NCI-H226 (cell line): Measurements from ENCODE around the gene ATP5PO.

Source experiments
- DNase-seq: peaks from one replicate; pipeline ENCODE4 v3.0.0-alpha.2; 2015

ATP5PO gene, protein sequence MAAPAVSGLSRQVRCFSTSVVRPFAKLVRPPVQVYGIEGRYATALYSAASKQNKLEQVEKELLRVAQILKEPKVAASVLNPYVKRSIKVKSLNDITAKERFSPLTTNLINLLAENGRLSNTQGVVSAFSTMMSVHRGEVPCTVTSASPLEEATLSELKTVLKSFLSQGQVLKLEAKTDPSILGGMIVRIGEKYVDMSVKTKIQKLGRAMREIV

GRCh38 chr21:33915368-33916199 lies at the start of gene ATP5PO:
Gene ATP5PO (minus strand): TSS chr21:33915804. CDS start chr21:33915763, 41 bp downstream.
- peak; percentile 94 for DNase-seq

DNA sequence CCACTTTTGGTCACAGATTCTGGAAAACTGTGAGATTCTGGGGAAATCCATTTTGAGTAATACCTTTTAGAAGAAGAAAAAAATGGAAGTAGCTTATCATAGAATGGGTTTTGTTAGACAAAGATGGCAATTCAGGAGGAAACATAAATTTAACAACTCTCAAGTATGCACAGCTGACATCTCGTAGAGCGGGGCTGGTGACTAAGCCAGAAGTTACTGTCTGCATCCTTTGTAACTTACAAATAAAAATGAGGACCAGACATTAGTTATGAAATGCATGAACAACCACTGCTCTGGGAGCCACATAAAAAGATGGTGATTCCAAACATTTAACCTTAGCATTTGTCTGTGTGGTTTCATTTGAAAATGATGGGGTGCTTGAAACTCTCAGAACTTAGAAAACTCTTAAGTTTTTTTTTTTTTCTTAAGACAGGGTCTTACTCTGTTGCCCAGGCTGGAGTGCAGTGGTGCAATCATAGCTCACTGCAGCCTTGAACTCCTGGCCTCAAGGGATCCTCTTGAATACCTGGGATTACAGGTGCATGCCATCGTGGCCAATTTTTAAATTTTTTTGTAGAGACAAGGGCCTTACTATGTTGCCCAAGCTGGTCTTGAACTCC lies 49.2 kb upstream of the ATP5PO start:
- no peak for DNase-seq

GRCh38 chr21:33963848-33964555 lies 48.4 kb upstream of the ATP5PO start:
- no peak for DNase-seq

GRCh38 chr21:33962290-33962689 lies 46.7 kb upstream of the ATP5PO start:
- DNase-seq = no peak

DNA sequence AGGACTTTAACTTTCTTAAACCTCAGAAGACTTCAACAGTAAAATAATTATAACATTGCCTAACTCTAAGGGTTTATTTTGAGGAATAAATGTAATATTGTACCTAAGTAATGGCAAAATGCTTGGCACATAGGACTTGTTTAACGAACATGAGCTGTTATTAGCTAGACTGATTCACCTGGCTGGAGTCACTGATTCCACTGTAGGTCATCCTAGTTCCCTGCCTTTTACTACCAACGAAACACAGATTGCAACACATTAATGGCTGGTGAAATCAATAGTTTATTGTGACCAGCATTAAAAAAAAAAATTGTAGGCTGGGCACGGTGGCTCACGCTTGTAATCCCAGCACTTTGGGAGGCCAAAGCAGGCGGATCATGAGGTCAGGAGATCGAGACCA lies 45.5 kb upstream of the ATP5PO start:
- no peak for DNase-seq

- DNase-seq = no peak
Observed at GRCh38 chr21:33959680-33960079, 44.1 kb upstream of the ATP5PO start.

- no peak for DNase-seq
Observed at GRCh38 chr21:33954395-33954794, 38.8 kb upstream of the ATP5PO start.

DNA sequence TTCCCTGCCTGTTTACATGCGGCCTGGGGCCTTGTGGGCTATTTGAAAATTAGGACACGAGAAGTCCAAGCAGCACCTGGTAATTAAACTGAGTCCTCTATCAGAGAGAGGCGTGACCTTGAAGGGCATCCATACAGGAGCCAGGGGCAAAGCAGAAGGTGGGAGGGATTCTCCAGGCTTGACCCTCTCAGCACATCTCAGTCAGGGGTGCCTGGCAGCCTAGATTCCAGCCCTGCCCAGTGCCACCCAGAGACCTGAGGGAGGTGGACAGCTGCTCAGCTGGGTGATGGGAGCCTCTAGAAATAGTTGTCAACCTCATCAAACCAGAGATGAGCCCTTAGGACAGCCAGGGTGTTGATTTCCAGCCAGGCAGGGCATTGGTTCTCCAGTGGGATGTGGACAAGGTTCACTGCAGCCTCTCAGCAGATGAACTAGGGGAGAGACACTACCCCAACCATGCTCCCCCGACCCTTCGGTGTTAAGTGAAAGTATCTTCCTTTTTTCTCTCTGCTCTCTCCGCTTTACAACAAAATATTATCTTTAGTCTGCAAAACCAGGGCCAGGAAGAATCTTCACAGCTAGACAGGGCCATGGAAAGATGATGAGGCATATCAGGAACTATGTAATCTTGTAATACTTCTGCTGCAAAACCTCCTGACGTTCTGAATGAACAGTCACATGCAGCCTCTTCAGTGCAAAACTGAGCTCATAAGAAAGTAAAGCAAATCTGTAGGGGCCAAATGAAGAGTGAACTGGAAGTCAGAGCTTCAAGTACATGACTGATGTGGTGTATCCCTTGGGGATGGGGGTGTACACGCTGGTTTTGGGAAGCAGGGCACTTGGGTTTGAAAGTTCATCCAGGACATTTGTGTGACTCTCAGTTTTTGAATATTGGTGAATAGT lies 35.9 kb upstream of the ATP5PO start:
- DNase-seq = no peak

- DNase-seq = no peak
Observed at GRCh38 chr21:33950431-33951079, 35.0 kb upstream of the ATP5PO start.

DNA sequence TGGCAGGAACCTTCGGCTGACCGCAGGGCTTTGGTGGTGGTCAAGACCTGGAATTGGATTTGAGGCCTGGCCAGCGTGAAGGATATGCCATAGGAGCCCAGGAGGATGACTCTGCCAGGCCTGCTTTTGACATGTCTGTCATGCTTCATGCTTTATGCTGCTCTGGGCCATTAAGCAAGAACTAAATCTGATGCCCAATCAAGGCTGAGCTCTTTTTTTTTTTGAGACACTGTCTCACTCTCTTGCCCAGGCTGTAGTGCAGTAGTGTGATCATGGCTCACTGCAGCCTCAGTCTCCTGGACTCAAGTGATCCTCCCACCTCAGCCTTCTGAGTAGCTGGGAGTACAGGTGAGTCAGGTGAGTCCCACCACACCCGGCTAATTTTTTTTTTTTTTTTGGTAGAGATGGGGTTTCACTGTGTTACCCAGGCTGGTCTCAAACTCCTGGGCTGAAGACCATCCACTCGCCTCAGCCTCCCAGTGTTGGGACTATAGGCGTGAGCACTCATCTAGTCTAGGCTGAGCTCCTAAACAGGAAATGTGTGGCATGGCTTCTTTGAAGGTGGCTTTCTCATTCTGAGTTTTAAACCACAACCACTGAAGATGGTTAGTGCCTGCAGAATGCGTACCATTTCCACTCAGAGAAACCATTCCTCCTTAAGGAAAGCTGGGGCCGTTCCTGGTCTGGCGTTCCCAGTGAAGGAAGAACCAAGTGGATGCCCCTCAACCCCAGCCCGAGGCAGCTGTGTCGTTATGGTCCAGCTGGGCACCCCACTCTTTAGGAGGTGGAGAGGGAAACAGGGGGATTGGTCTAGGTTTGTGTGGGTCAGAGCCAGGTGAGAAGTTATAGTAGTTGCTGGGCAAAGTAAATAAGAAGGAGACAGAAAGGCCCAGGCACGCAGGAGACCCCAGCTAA lies 34.2 kb upstream of the ATP5PO start:
- DNase-seq = no peak

DNA sequence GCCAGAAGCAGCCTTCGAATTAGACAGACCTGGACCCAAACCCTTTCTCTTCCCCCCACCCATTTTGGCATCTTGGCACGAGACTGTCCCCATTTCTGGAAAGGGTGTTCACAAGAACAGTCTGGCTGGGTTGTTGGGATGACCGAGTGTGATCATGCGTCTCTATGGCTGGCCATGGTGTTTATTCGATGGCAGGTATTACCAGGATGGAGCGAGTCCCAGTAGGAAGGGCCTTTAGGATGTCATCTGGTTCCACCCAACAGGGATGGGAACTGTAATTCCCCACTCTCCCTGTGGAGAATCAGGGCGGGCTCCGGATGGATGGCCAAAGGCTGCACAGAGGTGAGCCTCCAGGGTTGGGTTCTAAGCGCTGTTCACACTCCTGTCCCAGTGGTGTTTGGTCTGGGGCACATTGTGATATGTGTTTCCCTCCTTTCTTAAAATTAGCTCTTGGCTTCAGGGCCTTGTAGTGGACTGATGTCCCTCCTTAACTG lies 33.4 kb upstream of the ATP5PO start:
- DNase-seq = no peak

GRCh38 chr21:33948096-33948950 lies 32.7 kb upstream of the ATP5PO start:
- peak; percentile 74 for DNase-seq

- peak; percentile 97 for DNase-seq
Observed at GRCh38 chr21:33947451-33948095, 32.0 kb upstream of the ATP5PO start.

- no peak for DNase-seq
Observed at GRCh38 chr21:33945652-33946270, 30.2 kb upstream of the ATP5PO start.

GRCh38 chr21:33944185-33944763 lies 28.7 kb upstream of the ATP5PO start:
- DNase-seq = no peak

DNA sequence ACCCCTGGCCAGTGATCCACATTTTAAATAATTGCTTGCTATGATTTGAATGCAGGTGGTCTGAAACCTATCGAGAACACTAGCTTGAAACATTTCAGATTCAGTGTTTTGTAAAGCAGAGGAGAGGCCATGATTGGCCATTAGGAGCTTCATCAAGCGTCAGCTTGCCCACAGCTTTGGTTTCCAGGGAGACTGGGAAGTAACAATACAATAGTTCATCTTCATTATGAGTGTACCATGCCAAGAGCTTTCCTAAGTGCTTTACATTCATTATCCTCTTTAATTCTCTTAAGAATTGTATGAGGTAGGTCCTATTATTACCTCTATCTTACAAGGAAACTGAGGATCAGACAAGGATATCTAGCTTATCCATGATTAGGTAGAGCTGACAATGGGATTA lies 27.7 kb upstream of the ATP5PO start:
- DNase-seq = no peak

DNA sequence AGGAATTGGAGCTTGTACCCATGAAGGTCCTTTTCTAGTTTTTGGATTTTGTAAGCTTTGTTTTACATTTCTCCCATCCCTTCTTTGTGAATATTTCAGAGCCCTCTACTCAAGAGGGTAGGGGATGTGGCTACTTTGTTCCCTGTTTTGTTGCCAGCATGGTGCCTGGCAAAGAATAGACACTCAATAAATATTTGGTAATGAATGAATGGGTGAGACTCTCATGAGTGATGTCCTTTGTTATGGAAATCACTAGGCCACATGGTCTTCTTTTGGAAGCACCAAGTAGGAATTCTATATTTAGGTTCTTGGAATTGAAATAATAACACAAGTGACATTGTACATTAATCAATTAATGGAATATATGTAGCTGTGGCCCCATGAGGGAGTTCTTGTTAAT lies 26.8 kb upstream of the ATP5PO start:
- DNase-seq = no peak

GRCh38 chr21:33940881-33941245 lies 25.3 kb upstream of the ATP5PO start:
- no peak for DNase-seq
